Tibial nerve (tissue), 4 donors: Measurements from ENCODE around the gene ZBTB43.

ENCODE experiments used
- EP300 ChIP-seq, 2 donors: sonication (generic); formaldehyde crosslinking; IDR thresholded peaks; one replicate each; pipeline ENCODE4 v1.6.1; 2017; ENCODE audit warnings: antibody characterized with exemption in 2 of 2, mild to moderate bottlenecking in 1 of 2
- POLR2A ChIP-seq, 2 donors: fragments of 450-650 bp; IDR thresholded peaks; one replicate each; pipeline ENCODE4 v1.6.1; 2017; ENCODE audit warnings: antibody characterized with exemption in 2 of 2, mild to moderate bottlenecking in 2 of 2, moderate library complexity in 2 of 2
- TF ChIP-seq, protein P1 (sequence below), 5 experiments: fragments of 200-600 bp in 3 of 5; fragments of 450-650 bp in 2 of 5; sonication (generic) in 3 of 5; IDR thresholded peaks; one replicate each; pipeline ENCODE4 v1.5.1; 2016 to 2019; ENCODE audit warnings: antibody characterized with exemption in 5 of 5, mild to moderate bottlenecking in 3 of 5, moderate library complexity in 2 of 5

DNA sequence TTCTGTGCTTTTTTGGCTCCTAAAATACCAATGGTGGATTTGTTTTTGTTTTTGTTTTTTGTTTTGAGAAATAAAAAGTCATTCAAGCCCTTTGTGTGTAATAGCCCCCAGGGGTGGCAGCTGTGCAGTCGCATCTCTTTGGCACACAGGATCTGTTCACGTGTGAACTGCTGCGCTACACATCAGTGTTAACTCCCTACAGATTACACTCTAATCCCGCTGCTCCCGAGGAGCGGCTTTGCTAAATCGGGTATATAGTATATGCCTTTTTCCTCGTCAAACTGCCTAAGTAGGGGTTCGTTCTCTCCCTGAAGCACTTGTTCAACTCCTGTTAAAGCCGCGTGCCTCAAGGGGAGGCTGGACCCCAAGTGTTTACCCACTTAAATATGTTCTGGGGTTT, 77.9 kb downstream of the ZBTB43 start:
- no peak for TF ChIP-seq POLR2A (IDR thresholded peaks at IDR 0.05)
- TF ChIP-seq, protein P1, sequence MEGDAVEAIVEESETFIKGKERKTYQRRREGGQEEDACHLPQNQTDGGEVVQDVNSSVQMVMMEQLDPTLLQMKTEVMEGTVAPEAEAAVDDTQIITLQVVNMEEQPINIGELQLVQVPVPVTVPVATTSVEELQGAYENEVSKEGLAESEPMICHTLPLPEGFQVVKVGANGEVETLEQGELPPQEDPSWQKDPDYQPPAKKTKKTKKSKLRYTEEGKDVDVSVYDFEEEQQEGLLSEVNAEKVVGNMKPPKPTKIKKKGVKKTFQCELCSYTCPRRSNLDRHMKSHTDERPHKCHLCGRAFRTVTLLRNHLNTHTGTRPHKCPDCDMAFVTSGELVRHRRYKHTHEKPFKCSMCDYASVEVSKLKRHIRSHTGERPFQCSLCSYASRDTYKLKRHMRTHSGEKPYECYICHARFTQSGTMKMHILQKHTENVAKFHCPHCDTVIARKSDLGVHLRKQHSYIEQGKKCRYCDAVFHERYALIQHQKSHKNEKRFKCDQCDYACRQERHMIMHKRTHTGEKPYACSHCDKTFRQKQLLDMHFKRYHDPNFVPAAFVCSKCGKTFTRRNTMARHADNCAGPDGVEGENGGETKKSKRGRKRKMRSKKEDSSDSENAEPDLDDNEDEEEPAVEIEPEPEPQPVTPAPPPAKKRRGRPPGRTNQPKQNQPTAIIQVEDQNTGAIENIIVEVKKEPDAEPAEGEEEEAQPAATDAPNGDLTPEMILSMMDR (IDR thresholded peaks at IDR 0.05) = no peak
- no peak for TF ChIP-seq EP300 (IDR thresholded peaks at IDR 0.05)
